Stimulated activated CD4-positive, alpha-beta T cell treated with anti-CD3 and anti-CD28 coated beads, Interleukin-1b, Interleukin-23, amount 100 ng/mL, for 48 hours (primary cell): ENCODE measurements around the gene CPNE6.
A peak's percentile ranks its signal among the peaks of the same experiment; 100 is the strongest.

Experiments used
- DNase-seq: peaks from one replicate; pipeline ENCODE4 v3.0.0-alpha.2; 2020

The CPNE6 gene

GRCh38 chr14:24108336-24108874 lies 37.0 kb downstream of the CPNE6 start:
- no peak for DNase-seq

DNA sequence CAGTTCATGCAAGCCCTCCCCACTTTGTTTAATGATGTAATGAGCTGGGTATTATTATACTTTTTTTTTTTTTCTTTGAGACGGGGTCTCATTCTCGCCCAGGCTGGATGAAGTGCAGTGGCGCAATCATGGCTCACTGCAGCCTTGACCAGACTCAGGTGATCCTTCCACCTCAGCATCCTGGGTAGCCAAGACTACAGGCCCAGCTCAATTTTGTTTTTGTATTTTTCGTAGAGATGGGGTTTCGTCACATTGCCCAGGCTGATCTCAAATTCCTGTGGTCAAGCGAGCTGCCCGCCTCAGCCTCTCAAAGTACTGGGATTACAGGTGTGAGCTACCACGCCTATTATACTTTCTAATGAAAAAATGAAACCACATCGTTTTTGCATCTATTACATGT lies 38.7 kb downstream of the CPNE6 start:
- DNase-seq, result no peak

DNA sequence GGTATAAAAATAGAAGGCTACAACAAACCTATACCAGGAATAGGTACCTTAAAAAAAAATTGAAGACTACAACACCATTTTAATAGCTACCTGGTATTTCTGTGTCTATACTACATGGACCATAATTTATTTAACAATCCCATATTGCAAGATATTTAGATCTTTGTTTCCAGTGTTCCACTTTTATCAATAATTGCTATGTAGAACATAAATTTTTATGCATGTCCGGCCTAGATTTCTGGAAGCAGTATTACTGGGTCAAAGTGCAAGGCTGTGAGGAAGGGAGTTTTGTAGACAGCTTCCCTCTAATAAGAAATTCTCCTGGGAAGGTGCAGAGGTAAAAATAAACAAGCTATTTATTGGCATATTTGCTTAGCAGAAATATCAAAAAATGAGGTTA lies 39.2 kb downstream of the CPNE6 start:
- no peak for DNase-seq

DNA sequence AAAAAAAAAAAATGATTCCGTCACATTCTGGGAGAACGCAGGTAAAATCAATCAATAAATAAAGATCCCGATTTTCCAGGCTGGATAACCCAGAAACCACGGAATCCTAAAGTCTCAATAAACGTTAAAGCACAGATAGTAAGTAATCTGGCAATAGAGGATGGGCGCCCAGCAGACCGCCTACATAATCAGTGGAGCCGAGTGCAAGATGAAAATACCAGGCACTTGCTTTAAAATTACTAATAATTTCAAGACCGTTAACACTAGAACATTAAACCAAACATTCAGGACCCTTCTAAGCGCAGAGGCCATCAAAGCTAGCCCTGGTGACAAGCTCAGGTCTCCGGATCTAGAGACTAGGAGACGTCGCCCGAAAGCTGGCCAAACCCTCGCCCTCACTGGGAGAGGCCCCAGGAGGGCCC lies 42.0 kb downstream of the CPNE6 start:
- no peak for DNase-seq

DNA sequence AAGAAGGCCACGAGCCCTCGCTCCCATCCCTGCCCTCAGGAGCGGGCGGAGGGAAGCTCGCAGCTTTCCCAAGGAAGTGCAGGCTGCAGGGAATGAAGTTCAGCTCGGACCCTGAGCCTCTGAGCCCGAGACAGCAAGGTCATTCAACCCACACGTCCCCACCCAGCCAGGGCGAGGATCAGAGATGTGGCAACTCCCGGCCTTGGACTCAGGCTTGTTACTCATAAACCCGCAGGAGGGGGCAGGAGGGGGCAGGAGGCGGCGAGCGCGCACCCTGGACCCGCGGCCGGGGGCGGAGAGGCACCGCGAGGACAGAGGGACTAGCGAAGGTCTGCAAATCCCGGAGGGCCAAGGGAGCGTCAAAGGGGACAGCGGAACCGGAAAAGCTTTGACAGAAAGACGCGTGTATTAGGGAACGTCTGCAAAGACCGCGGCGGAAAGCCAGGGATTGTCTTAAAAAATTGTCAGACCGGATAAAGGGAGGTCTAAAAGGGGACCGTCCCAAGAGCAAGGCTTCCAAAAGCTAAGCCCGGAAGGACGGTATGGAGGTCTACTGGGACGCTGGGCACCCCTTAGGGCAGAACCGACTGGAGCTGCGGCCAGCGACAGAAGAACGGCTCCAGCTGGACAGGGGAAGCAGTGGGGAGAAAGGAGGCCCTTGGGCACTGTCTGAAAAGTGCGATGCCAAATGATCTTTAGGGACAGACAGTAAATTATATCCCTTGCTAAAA lies 42.6 kb downstream of the CPNE6 start:
- DNase-seq, result peak; percentile 90

DNA sequence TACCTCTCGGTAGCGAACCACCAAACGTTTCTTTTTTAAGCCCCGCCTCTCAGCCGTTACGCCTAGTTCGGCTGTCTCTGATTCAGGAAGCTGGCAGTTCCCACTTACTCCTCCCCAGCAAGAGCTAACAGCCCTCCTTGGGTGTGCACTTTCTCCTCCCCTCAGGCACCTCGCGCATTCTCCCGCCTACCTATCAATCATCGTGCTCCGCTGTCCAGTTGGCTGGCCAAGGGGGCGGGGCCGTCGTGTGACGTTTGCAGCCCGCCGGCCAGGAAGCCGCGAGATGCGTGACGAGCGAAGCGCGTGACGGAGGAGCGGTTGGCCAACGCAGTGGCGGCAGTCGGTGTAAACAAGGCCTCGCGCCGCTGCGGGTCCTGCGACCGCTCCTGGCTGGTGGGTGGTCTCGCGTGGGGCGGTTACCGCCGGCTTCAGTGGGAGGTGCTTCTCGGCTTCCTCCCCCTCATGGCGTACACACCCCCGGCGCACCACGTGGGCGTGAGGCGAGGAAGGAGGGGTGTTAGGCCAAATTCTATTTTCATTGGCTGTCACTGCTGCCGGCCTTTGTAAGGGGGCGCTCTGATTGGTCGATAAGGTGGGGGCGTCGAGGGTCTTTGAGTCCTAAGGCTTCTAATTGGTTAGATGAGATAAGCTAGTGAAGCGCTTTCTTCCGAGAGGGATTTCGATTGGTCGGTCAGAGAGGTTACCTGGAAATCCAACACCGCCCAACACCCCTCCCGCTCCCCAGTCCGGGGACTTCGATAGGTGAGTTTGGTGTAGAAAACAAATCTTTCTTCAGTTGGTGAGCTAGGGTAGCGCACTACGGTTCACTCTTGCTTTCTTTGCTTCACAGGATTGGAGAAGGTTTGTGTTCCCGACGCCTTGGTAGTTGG lies 43.4 kb downstream of the CPNE6 start, which contains the start of the genes DCAF11 and NRL:
TSS of gene DCAF11 (plus strand) at position 246 of the 890 bp plus-strand sequence. CDS start 818 bp downstream, outside the sequence.
TSS of gene NRL (minus strand) at position 418 of the 890 bp plus-strand sequence. CDS start 32,101 bp downstream, outside the sequence.
- DNase-seq, result peak; percentile 99

- no peak for DNase-seq
Measured at GRCh38 chr14:24115422-24116127, 44.2 kb downstream of the CPNE6 start.

DNA sequence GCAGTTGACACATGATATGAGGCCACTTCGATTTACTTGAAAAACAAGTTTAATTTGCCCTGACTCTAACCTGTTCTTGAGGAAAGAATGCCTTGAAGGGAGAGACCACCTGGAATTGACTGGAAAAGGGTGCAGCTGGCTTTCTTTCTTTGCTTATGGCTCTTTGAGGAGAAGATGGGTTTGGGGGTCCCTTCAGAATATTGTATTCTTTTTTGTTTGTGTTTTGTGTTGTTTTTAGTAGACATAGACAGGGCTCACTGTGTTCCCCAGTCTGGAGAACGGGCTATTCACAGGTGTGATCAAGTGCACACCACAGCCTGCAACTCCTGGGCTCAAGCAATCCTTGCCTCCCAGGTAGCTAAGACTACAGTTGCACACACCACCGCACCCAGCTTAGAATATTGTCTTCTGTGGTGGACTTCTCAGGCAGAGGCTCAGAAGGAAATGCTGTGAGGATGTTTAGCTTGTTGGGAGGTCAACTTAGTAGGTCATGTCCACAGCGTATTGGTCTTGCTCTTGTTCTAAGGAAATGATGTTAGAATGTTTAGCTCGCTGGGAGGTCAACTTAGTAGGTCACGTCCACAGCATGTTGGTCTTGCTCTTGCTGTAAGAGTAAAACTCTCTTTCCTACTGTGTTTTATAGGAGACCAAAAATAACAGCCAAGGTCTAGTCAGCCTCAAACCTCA lies 44.9 kb downstream of the CPNE6 start:
- no peak for DNase-seq

GRCh38 chr14:24117179-24117578 lies 45.8 kb downstream of the CPNE6 start:
- no peak for DNase-seq

DNA sequence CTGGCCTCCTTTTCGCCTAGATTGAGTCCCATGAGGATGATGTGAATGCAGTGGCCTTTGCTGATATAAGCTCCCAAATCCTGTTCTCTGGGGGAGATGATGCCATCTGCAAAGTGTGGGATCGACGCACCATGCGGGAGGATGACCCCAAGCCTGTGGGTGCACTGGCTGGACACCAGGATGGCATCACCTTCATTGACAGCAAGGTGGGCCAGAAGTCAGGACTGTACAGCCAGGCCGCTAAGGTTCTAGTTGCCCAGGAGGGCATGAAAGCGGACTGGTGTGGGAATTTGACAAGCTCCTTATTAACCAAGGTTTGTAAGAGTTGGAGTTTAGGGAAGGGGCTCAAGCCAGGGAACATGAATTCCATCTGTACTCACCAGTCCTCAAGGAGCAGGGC lies 48.3 kb downstream of the CPNE6 start:
- no peak for DNase-seq

GRCh38 chr14:24121210-24121609 lies 49.8 kb downstream of the CPNE6 start:
- DNase-seq, result no peak

GRCh38 chr14:24122416-24122815 lies 51.1 kb downstream of the CPNE6 start:
- DNase-seq, result no peak

GRCh38 chr14:24122898-24123297 lies 51.5 kb downstream of the CPNE6 start:
- DNase-seq, result no peak

DNA sequence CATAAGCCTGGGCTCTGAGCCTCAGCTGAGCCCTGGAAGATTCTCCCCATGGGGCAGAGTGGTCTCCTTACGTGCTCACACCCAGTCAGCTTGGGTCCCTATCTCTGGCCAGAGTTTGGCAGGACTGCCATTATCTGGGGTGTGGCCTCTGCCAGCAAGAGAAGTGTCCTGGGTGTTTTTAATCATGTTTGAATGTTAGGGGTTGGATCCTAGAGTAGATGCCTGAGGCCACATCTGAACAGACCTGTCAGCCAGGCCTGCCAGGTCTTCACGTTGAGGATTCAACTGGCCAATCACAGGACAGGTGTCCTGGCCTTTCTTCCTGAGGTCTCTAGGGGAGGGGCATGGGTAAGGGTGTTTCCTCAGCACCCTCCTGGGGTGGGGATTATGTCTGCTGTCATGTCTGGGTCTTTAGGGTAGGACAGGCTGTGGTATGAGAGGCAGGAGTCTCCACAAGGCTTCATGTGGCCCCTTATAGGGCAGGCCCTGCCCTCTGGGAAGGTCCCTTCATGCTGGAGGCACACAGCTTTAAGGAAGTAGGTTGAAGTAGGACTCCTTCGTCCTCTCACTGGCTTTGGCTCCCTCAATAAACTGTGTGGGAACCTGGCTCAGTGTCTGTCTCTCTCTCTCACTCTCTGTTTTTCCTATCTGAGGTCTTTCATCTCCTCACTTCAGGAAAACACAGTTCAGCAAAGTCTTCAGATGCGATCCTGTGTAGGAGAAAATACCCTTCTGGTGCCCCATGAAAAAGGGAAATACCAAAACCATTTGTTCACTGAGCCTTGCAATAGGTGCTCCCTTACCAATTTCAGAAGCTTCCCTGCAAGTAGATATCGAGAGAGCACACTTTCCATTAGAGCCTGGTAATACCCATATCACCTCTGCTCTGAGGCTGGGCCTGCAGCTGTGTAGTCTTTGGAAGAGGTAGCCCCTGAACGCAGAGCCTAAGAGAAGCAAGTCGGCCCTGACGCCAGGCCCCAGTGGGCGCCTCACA lies 52.4 kb downstream of the CPNE6 start:
- no peak for DNase-seq

GRCh38 chr14:24126939-24127338 lies 55.6 kb downstream of the CPNE6 start:
- no peak for DNase-seq

- DNase-seq, result no peak
Measured at GRCh38 chr14:24127673-24128072, 56.3 kb downstream of the CPNE6 start.
